ENCODE data around the gene PBOV1. TPM values are rescaled to one million over a fixed set of nuclear protein-coding genes. Genes with fewer than 3 reads are reported as not detected.

The PBOV1 gene
- total RNA-seq, 1 donor from 2014 or later, result not detected

DNA sequence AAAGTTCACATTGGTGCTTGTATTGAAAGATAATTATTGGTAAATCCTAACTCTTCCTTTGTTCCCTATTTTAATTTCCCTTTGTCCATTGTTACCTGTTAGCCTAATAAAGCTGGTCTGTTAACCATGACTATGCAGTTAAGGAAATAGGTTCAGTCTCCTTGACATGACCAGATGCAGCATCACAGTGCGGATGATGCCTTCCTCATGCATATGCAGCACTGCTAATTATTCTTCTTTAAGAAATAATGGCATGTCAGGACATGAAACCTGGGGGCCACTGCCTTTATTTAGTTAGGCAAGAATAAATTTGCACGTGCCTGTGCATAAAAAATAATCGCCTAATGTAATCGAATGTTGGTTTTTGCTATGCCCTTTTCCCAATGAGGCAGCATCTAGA is 16.5 kb downstream of the PBOV1 start:
- H3K9me3 ChIP-seq, result no peaks in the 10 kb centered on the region
- no peaks in the 10 kb centered on the region for H3K27me3 ChIP-seq
- intact Hi-C loops (cut with DNase I), result no loop called here
- no peaks in the 10 kb centered on the region for H3K36me3 ChIP-seq
- H3K27ac ChIP-seq, result no peak overlapping the region
- TF ChIP-seq, protein P1, sequence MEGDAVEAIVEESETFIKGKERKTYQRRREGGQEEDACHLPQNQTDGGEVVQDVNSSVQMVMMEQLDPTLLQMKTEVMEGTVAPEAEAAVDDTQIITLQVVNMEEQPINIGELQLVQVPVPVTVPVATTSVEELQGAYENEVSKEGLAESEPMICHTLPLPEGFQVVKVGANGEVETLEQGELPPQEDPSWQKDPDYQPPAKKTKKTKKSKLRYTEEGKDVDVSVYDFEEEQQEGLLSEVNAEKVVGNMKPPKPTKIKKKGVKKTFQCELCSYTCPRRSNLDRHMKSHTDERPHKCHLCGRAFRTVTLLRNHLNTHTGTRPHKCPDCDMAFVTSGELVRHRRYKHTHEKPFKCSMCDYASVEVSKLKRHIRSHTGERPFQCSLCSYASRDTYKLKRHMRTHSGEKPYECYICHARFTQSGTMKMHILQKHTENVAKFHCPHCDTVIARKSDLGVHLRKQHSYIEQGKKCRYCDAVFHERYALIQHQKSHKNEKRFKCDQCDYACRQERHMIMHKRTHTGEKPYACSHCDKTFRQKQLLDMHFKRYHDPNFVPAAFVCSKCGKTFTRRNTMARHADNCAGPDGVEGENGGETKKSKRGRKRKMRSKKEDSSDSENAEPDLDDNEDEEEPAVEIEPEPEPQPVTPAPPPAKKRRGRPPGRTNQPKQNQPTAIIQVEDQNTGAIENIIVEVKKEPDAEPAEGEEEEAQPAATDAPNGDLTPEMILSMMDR (IDR thresholded peaks at IDR 0.05), result no peak
- TF ChIP-seq POLR2AphosphoS5 (IDR thresholded peaks at IDR 0.05; ENCODE audit: insufficient read depth in 1 of 2, low read depth in 1 of 2), result no peak
- no peak overlapping the region for H3K4me3 ChIP-seq
- no peaks in the 10 kb centered on the region for H3K4me1 ChIP-seq
- DNase-seq (ENCODE audit: extremely low spot score in 2 of 2), result no peak

DNA sequence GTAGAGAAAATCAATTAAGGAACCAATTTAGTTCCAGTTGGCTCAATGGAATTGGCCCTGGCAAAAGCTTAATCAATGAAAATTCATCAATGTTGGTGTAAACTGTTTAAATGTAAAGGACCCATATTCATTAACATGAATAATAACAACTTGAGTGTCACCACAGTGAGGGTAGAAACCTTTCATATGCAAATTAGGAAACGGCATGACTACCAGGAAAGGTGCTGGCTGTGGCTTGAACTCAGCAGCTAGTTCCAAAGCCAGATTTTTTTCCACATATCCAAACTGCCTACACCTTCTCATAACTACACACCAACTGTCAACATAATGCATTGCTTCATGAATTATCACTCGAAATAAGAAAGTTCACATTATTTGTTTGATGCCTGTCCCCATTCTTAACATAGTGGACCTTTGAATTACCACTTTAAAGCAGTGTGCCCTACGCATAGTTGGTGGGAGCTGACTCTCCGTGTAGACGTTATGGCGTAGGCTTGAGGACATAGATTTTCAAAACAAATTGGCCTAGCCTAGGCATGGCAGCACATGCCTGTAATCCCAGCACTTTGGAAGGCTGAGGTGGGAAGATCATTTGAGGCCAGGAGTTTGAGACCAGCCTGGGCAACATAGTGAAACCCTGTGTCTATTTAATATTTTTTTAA is 19.7 kb downstream of the PBOV1 start:
- H3K27me3 ChIP-seq, result no peaks in the 10 kb centered on the region
- no peaks in the 10 kb centered on the region for H3K9me3 ChIP-seq
- no peak overlapping the region for H3K4me3 ChIP-seq
- DNase-seq (ENCODE audit: extremely low spot score in 2 of 2), result no peak
- TF ChIP-seq, protein P1 (IDR thresholded peaks at IDR 0.05), result no peak
- TF ChIP-seq POLR2A (IDR thresholded peaks at IDR 0.05), result no peak
- no peak for TF ChIP-seq POLR2AphosphoS5 (IDR thresholded peaks at IDR 0.05; ENCODE audit: insufficient read depth in 1 of 2, low read depth in 1 of 2)
- H3K36me3 ChIP-seq, result no peaks in the 10 kb centered on the region
- H3K4me1 ChIP-seq, result no peaks in the 10 kb centered on the region
- no peak overlapping the region for H3K27ac ChIP-seq
- intact Hi-C loops (cut with DNase I), result no loop called here

DNA sequence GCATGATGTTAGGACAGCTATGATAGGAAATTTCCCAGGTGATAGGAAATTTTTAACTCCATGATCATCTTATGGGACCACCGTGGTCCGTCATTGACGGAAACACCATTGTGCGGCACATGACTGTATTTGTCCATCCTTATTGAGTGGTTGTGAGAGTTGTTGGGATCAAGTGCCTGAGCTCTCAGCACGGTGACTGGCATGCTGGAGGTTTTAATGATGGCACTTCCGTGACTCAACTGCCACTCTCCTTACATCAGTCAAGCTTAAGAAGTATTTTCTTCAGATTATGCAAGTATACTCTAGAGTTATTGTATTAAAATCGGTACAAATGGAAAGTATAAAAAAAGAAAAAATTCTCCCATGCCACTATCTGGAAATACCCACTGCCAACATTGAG is 20.7 kb downstream of the PBOV1 start:
- Histone ChIP-seq H3K27me3 (no peaks in the 10 kb centered on the region), H3K9me3 (no peaks in the 10 kb centered on the region), H3K4me1 (no peaks in the 10 kb centered on the region), H3K36me3 (no peaks in the 10 kb centered on the region), H3K4me3 (no peak overlapping the region), H3K27ac (no peak overlapping the region)
- TF ChIP-seq POLR2A (IDR thresholded peaks at IDR 0.05), result no peak
- TF ChIP-seq, protein P1 (IDR thresholded peaks at IDR 0.05), result no peak
- TF ChIP-seq POLR2AphosphoS5 (IDR thresholded peaks at IDR 0.05; ENCODE audit: insufficient read depth in 1 of 2, low read depth in 1 of 2), result no peak
- intact Hi-C loops (cut with DNase I), result no loop called here
- DNase-seq (ENCODE audit: extremely low spot score in 2 of 2), result no peak

DNA sequence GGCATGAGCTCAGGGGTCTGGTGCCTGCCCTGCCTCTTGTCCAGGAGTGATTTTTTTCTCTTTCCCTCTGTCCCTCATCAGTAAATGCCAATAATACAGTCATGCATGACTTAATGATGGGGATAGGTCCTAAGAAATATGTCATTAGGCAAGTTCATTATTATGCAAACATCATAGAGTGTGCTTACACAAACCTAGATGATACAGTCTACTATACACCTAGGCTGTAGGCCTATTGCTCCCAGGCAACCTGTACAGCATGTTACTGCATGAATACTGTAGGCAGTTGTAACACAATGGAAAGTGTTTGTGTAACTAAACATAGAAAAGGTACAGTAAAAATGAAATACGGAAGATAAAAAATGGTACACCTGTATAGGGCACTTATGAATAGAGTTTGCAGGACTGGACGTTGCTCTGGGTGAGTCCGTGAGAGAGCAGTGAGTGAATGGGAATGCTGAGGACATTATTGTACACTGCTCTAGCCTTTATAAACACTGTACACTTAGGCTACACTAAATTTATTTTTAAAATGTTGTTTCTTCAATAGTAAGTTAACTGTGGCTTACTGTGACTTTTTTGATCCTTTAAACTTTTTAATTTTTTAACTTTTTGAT is 22.1 kb downstream of the PBOV1 start:
- no peaks in the 10 kb centered on the region for H3K4me1 ChIP-seq
- no peak overlapping the region for H3K4me3 ChIP-seq
- H3K27ac ChIP-seq, result no peak overlapping the region
- no peak for DNase-seq (ENCODE audit: extremely low spot score in 2 of 2)
- H3K9me3 ChIP-seq, result no peaks in the 10 kb centered on the region
- TF ChIP-seq POLR2AphosphoS5 (IDR thresholded peaks at IDR 0.05; ENCODE audit: insufficient read depth in 1 of 2, low read depth in 1 of 2) (no peak), POLR2A (IDR thresholded peaks at IDR 0.05) (no peak)
- TF ChIP-seq, protein P1 (IDR thresholded peaks at IDR 0.05), result no peak
- H3K36me3 ChIP-seq, result no peaks in the 10 kb centered on the region
- intact Hi-C loops (cut with DNase I), result no loop called here
- H3K27me3 ChIP-seq, result no peaks in the 10 kb centered on the region

DNA sequence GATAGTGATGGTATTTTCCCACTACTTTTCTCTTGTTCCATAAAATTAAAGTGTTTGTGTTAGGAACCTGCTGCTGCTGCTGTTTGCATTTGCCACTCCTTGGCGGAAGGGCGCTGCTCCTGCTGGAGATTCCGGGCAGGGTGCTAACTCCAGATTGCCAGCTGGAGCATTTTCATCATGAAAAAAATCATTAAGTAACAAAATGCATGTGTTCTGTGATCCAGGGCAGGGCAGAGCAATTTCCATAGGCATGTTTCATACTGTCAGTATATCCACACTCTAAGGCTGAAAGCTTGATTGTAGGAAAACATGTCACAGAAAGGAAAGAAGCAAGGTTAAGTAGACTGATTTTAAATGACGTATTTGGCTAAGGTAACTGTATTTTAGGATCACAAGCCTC is 24.0 kb downstream of the PBOV1 start:
- Histone ChIP-seq H3K4me1 (no peaks in the 10 kb centered on the region), H3K27ac (no peak overlapping the region), H3K36me3 (no peaks in the 10 kb centered on the region), H3K4me3 (no peak overlapping the region), H3K9me3 (no peaks in the 10 kb centered on the region), H3K27me3 (no peaks in the 10 kb centered on the region)
- TF ChIP-seq POLR2AphosphoS5 (IDR thresholded peaks at IDR 0.05; ENCODE audit: insufficient read depth in 1 of 2, low read depth in 1 of 2), result no peak
- TF ChIP-seq POLR2A (IDR thresholded peaks at IDR 0.05), result no peak
- TF ChIP-seq, protein P1 (IDR thresholded peaks at IDR 0.05), result no peak
- intact Hi-C loops (cut with DNase I), result no loop called here
- no peak for DNase-seq (ENCODE audit: extremely low spot score in 2 of 2)
